ENCODE data around the gene CELF1. TPM values are rescaled to one million over a fixed set of nuclear protein-coding genes. Genes with fewer than 3 reads are reported as not detected.
A peak's percentile ranks its signal among the peaks of the same experiment; 100 is the strongest.
"Not testable (repeated sequence)": the region's sequence is repeated elsewhere in the genome, so short reads cannot be mapped to it uniquely, and the experiment has no call there.

Gene CELF1
- total RNA-seq, 1 donor from 2014 or later = 88.6 TPM

- Histone ChIP-seq H3K27me3 (ENCODE audit: low read depth) (no peaks in the 10 kb centered on the region), H3K27ac (replicated peaks) (peak overlapping the region; percentile 94), H3K9me3 (replicated peaks) (no peaks in the 10 kb centered on the region), H3K4me3 (peak overlapping the region; percentile 96), H3K36me3 (no peaks in the 10 kb centered on the region), H3K4me1 (peaks cover 59% of the 10 kb centered on the region)
- intact Hi-C loops (cut with micrococcal nuclease) = no loop called here
- peak; percentile 13 for TF ChIP-seq CTCF (IDR thresholded peaks at IDR 0.05; ENCODE audit: borderline replicate concordance)
- no peak for DNase-seq
Measured at GRCh38 chr11:47553406-47553743, 443 bp upstream of the CELF1 start.

GRCh38 chr11:47552056-47552565, 821 bp downstream of the CELF1 start:
- TF ChIP-seq CTCF (IDR thresholded peaks at IDR 0.05; ENCODE audit: borderline replicate concordance) = no peak
- peak; percentile 20 for DNase-seq
- H3K9me3 ChIP-seq (replicated peaks) = no peaks in the 10 kb centered on the region
- H3K27ac ChIP-seq (replicated peaks) = peak overlapping the region; percentile 94
- no peaks in the 10 kb centered on the region for H3K27me3 ChIP-seq (ENCODE audit: low read depth)
- intact Hi-C loops (cut with micrococcal nuclease) = no loop called here
- H3K36me3 ChIP-seq = no peaks in the 10 kb centered on the region
- H3K4me3 ChIP-seq = peak overlapping the region; percentile 96
- peaks cover 69% of the 10 kb centered on the region for H3K4me1 ChIP-seq

GRCh38 chr11:47551086-47551485, 1.8 kb downstream of the CELF1 start:
- Histone ChIP-seq H3K27me3 (ENCODE audit: low read depth) (no peaks in the 10 kb centered on the region), H3K4me3 (peak overlapping the region; percentile 96), H3K36me3 (no peaks in the 10 kb centered on the region), H3K27ac (replicated peaks) (peak overlapping the region; percentile 94), H3K4me1 (peaks cover 77% of the 10 kb centered on the region), H3K9me3 (replicated peaks) (no peaks in the 10 kb centered on the region)
- intact Hi-C loops (cut with micrococcal nuclease) = no loop called here
- TF ChIP-seq CTCF (IDR thresholded peaks at IDR 0.05; ENCODE audit: borderline replicate concordance) = peak; percentile 35
- no peak for DNase-seq

- Histone ChIP-seq H3K27ac (replicated peaks) (peak overlapping the region; percentile 94), H3K4me3 (peak overlapping the region; percentile 96), H3K9me3 (replicated peaks) (no peaks in the 10 kb centered on the region), H3K36me3 (no peaks in the 10 kb centered on the region), H3K4me1 (peaks cover 78% of the 10 kb centered on the region), H3K27me3 (ENCODE audit: low read depth) (no peaks in the 10 kb centered on the region)
- no peak for TF ChIP-seq CTCF (IDR thresholded peaks at IDR 0.05; ENCODE audit: borderline replicate concordance)
- intact Hi-C loops (cut with micrococcal nuclease) = no loop called here
- no peak for DNase-seq
Measured at GRCh38 chr11:47550288-47551047, 2.5 kb downstream of the CELF1 start.

- H3K4me1 ChIP-seq = peaks cover 83% of the 10 kb centered on the region
- H3K36me3 ChIP-seq; H3K27ac ChIP-seq (replicated peaks); H3K27me3 ChIP-seq (ENCODE audit: low read depth); DNase-seq; intact Hi-C loops (cut with micrococcal nuclease); H3K4me3 ChIP-seq; H3K9me3 ChIP-seq (replicated peaks): not testable (repeated sequence)
Measured at GRCh38 chr11:47546274-47546673, 6.7 kb downstream of the CELF1 start.

- Histone ChIP-seq H3K4me1 (peaks cover 83% of the 10 kb centered on the region), H3K27me3 (ENCODE audit: low read depth) (no peaks in the 10 kb centered on the region)
- intact Hi-C loops (cut with micrococcal nuclease) = no loop called here
Measured at GRCh38 chr11:47545298-47545697, 7.6 kb downstream of the CELF1 start.

More at GRCh38 chr11:47545298-47545697, 7.6 kb downstream of the CELF1 start:
- Histone ChIP-seq H3K36me3 (no peaks in the 10 kb centered on the region), H3K27ac (replicated peaks) (no peak overlapping the region), H3K4me3 (no peak overlapping the region), H3K9me3 (replicated peaks) (no peaks in the 10 kb centered on the region)
- TF ChIP-seq CTCF (IDR thresholded peaks at IDR 0.05; ENCODE audit: borderline replicate concordance) = no peak
- no peak for DNase-seq
